GM12878 (cell line): ENCODE measurements around the gene CDO1.

Source experiments
- EZH2 ChIP-seq: IDR thresholded peaks from 2 replicates; pipeline ENCODE4 v1.6.1; 2012; ENCODE audit warnings: low read depth, mild to moderate bottlenecking, control low read depth, inconsistent platforms, low read length, borderline replicate concordance; ENCODE audit not compliant: control insufficient read depth
- SIN3A ChIP-seq: IDR thresholded peaks from 2 replicates; pipeline ENCODE4 v1.6.1; 2012; ENCODE audit warnings: low read depth, low read length, improper control_type of control experiment
- TF ChIP-seq, protein P1 (sequence below): fragments of 450-650 bp; IDR thresholded peaks from 2 replicates; pipeline ENCODE4 v1.6.1; 2017; ENCODE audit warnings: antibody characterized with exemption, mild to moderate bottlenecking, moderate library complexity
- TF ChIP-seq, protein P2 (sequence below), 3 experiments: IDR thresholded peaks in 2 of 3; conservative IDR thresholded peaks in 1 of 3; 2 replicates each; pipeline ENCODE4 v1.5.1; 2011; ENCODE audit warnings: low read depth in 3 of 3, low read length in 3 of 3, mild to moderate bottlenecking in 3 of 3, control low read depth in 2 of 3, moderate library complexity in 2 of 3, inconsistent platforms in 1 of 3, mixed read lengths in 1 of 3; ENCODE audit not compliant: control insufficient read depth in 2 of 3, insufficient read depth in 1 of 3; ENCODE audit errors: extremely low read depth in 1 of 3
- TF ChIP-seq, protein P3 (sequence below): IDR thresholded peaks from 2 replicates; pipeline ENCODE4 v1.6.1; 2012; ENCODE audit warnings: mild to moderate bottlenecking, low read depth, low read length

DNA sequence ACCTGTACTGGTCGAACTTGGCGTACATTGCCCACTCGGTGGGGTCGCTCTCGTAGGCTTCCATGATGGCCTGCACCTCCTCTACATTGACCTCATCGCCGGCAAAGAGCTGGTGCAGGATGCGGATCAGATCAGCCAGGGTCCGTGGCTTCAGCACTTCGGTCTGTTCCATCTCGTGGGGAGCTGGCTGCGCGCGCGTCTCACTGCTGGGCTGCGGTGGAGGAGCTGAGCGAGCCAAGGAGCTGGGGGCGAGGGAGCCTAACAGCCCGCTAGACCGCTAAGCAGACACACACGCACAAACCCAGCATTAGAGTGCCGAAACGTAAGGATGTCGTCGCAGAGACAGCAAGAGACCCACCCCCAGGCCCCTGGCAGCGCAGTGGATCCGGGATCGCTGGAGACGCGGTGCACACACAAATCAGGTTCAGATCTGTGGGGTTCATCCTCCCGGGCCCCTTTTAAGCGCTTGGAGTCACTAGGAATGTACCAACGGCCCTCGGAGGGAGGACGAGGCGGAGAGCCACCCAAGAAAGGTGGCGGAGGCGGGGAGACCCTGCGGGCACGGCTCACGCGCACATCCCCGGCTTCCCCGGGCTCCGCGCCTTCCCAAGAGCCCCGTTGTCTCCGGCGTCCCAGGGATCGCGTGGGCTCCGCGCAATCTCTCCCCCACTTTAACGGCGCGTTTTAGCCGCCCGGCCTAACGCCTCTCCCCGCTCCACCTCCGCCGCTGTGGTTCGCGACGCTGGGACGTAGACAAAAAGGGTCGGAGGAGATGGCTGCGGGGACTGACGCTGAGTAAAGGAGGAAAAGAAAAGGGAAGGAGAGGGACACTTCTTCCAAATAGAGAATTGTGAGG is at the start of gene CDO1:
- TF ChIP-seq, protein P1, sequence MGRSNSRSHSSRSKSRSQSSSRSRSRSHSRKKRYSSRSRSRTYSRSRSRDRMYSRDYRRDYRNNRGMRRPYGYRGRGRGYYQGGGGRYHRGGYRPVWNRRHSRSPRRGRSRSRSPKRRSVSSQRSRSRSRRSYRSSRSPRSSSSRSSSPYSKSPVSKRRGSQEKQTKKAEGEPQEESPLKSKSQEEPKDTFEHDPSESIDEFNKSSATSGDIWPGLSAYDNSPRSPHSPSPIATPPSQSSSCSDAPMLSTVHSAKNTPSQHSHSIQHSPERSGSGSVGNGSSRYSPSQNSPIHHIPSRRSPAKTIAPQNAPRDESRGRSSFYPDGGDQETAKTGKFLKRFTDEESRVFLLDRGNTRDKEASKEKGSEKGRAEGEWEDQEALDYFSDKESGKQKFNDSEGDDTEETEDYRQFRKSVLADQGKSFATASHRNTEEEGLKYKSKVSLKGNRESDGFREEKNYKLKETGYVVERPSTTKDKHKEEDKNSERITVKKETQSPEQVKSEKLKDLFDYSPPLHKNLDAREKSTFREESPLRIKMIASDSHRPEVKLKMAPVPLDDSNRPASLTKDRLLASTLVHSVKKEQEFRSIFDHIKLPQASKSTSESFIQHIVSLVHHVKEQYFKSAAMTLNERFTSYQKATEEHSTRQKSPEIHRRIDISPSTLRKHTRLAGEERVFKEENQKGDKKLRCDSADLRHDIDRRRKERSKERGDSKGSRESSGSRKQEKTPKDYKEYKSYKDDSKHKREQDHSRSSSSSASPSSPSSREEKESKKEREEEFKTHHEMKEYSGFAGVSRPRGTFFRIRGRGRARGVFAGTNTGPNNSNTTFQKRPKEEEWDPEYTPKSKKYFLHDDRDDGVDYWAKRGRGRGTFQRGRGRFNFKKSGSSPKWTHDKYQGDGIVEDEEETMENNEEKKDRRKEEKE, result no peak
- TF ChIP-seq EZH2 (no peak), SIN3A (no peak)
- TF ChIP-seq, protein P2, sequence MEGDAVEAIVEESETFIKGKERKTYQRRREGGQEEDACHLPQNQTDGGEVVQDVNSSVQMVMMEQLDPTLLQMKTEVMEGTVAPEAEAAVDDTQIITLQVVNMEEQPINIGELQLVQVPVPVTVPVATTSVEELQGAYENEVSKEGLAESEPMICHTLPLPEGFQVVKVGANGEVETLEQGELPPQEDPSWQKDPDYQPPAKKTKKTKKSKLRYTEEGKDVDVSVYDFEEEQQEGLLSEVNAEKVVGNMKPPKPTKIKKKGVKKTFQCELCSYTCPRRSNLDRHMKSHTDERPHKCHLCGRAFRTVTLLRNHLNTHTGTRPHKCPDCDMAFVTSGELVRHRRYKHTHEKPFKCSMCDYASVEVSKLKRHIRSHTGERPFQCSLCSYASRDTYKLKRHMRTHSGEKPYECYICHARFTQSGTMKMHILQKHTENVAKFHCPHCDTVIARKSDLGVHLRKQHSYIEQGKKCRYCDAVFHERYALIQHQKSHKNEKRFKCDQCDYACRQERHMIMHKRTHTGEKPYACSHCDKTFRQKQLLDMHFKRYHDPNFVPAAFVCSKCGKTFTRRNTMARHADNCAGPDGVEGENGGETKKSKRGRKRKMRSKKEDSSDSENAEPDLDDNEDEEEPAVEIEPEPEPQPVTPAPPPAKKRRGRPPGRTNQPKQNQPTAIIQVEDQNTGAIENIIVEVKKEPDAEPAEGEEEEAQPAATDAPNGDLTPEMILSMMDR (IDR thresholded peaks at IDR 0.05 in 2 of 3, conservative IDR thresholded peaks at IDR 0.05 in 1 of 3; ENCODE audit: control insufficient read depth in 2 of 3, extremely low read depth in 1 of 3, insufficient read depth in 1 of 3, low read depth in 3 of 3, low read length in 3 of 3), result no peak
- TF ChIP-seq, protein P3, sequence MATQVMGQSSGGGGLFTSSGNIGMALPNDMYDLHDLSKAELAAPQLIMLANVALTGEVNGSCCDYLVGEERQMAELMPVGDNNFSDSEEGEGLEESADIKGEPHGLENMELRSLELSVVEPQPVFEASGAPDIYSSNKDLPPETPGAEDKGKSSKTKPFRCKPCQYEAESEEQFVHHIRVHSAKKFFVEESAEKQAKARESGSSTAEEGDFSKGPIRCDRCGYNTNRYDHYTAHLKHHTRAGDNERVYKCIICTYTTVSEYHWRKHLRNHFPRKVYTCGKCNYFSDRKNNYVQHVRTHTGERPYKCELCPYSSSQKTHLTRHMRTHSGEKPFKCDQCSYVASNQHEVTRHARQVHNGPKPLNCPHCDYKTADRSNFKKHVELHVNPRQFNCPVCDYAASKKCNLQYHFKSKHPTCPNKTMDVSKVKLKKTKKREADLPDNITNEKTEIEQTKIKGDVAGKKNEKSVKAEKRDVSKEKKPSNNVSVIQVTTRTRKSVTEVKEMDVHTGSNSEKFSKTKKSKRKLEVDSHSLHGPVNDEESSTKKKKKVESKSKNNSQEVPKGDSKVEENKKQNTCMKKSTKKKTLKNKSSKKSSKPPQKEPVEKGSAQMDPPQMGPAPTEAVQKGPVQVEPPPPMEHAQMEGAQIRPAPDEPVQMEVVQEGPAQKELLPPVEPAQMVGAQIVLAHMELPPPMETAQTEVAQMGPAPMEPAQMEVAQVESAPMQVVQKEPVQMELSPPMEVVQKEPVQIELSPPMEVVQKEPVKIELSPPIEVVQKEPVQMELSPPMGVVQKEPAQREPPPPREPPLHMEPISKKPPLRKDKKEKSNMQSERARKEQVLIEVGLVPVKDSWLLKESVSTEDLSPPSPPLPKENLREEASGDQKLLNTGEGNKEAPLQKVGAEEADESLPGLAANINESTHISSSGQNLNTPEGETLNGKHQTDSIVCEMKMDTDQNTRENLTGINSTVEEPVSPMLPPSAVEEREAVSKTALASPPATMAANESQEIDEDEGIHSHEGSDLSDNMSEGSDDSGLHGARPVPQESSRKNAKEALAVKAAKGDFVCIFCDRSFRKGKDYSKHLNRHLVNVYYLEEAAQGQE, result no peak
